Vagina (tissue), 2 donors: Measurements from ENCODE around the gene TMPRSS5.

Experiments
- POLR2AphosphoS5 ChIP-seq, 2 donors: sonication (generic); formaldehyde crosslinking; IDR thresholded peaks; one replicate each; pipeline ENCODE4 v1.9.0; 2017; ENCODE audit warnings: antibody characterized with exemption in 2 of 2, mild to moderate bottlenecking in 2 of 2, low read depth in 1 of 2; ENCODE audit not compliant: insufficient read depth in 1 of 2
- TF ChIP-seq, protein P1 (sequence below), 3 experiments: fragments of 450-650 bp in 2 of 3; fragments of 200-600 bp in 1 of 3; sonication (generic) in 1 of 3; IDR thresholded peaks; one replicate each; pipeline ENCODE4 v1.5.1; 2017 to 2019; ENCODE audit warnings: antibody characterized with exemption in 3 of 3, mild to moderate bottlenecking in 2 of 3, moderate library complexity in 2 of 3

DNA sequence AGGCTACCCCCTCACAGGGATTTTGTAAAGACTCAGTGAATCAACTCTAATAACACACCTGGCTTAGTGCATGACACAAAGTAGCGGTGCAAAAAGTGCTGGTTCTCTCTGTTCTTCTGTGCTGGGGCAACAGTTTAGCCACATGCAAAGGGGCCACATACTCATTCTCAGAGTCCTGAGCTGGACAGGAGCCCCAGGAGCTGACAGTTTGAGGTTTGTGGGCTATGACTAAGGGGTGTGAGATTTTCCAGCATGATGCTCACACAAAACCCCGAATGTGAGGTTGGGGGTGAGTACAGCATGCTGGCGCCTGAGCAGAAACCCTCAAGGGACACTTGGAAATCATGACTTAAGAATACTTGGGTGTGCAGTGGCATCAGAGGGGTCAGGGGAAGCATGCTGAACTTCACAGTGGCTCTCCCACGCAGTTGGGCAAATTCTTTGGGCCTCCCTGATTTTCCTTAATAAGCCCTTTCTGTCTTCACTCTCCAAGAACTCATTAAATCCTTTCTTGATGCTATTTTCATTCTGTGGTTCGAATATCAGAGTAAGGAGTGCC lies 31.0 kb downstream of the TMPRSS5 start:
- TF ChIP-seq POLR2AphosphoS5 (IDR thresholded peaks at IDR 0.05; ENCODE audit: insufficient read depth in 1 of 2, low read depth in 1 of 2), result no peak
- TF ChIP-seq, protein P1, sequence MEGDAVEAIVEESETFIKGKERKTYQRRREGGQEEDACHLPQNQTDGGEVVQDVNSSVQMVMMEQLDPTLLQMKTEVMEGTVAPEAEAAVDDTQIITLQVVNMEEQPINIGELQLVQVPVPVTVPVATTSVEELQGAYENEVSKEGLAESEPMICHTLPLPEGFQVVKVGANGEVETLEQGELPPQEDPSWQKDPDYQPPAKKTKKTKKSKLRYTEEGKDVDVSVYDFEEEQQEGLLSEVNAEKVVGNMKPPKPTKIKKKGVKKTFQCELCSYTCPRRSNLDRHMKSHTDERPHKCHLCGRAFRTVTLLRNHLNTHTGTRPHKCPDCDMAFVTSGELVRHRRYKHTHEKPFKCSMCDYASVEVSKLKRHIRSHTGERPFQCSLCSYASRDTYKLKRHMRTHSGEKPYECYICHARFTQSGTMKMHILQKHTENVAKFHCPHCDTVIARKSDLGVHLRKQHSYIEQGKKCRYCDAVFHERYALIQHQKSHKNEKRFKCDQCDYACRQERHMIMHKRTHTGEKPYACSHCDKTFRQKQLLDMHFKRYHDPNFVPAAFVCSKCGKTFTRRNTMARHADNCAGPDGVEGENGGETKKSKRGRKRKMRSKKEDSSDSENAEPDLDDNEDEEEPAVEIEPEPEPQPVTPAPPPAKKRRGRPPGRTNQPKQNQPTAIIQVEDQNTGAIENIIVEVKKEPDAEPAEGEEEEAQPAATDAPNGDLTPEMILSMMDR (IDR thresholded peaks at IDR 0.05), result no peak
